Body of pancreas (tissue), 4 donors: ENCODE data around the gene SPCS2.

ENCODE experiments used
- CTCF ChIP-seq, 7 experiments: fragments of 450-650 bp in 4 of 7; fragments of 200-600 bp in 3 of 7; sonication (generic) in 3 of 7; IDR thresholded peaks; one replicate each; pipeline ENCODE4 v1.5.1; 2016 to 2019; ENCODE audit warnings: antibody characterized with exemption in 7 of 7
- POLR2A ChIP-seq, 3 donors: fragments of 450-650 bp; IDR thresholded peaks; one replicate each; pipeline ENCODE4 v1.6.1; 2016; ENCODE audit warnings: antibody characterized with exemption in 3 of 3, mild to moderate bottlenecking in 2 of 3

DNA sequence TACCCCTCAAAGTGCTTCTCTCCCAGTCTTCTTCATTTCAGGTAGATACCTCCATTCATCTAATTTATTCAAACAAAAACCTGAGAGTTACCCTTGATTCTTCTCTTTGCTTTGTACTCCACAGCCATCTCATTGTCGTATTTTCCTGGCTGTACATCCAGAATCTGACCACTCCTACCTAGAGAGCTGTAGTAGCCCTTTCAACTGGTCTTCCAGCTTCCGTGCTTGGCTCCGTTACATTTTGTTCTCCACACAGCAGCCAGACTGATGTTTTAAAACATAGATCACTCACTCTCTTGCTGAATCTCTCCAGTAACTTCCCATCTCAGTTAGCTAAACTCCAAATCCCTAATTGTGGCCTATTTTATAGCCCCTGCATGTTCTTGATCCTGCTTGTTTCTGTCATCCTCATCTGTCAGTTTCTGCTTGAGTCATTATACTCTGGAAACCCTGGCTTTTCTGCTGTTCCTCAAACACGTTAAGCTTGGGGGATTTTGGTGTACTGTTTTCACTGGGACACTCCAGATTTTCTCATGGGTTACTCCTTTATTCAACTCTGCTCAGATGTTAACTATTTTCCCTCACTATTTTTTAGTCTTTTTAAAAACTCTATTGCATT is 7.4 kb downstream of the SPCS2 start:
- TF ChIP-seq CTCF (IDR thresholded peaks at IDR 0.05): no peak
- no peak for TF ChIP-seq POLR2A (IDR thresholded peaks at IDR 0.05)
